NCI-H2196 treated with DMSO at 0.1 percent for 48 hours (cell line): ENCODE data around the gene PCSK9.

Experiments
- DNase-seq: peaks from one replicate; lab custom pipeline; 2025; ENCODE audit not compliant: unreplicated experiment; lab: John Stamatoyannopoulos, UW

PCSK9 gene

GRCh38 chr1:55043011-55043410, 3.7 kb downstream of the PCSK9 start:
- DNase-seq = no peak

- DNase-seq = no peak
Measured at GRCh38 chr1:55043726-55044125, 4.4 kb downstream of the PCSK9 start.

- no peak for DNase-seq
Measured at GRCh38 chr1:55044617-55045397, 5.5 kb downstream of the PCSK9 start.

GRCh38 chr1:55045430-55045829, 6.1 kb downstream of the PCSK9 start:
- DNase-seq = no peak

GRCh38 chr1:55046871-55047270, 7.5 kb downstream of the PCSK9 start:
- DNase-seq = no peak

GRCh38 chr1:55047611-55048010, 8.3 kb downstream of the PCSK9 start:
- no peak for DNase-seq

GRCh38 chr1:55048453-55049270, 9.3 kb downstream of the PCSK9 start:
- no peak for DNase-seq

- DNase-seq = no peak
Measured at GRCh38 chr1:55049271-55049913, 10.0 kb downstream of the PCSK9 start.

GRCh38 chr1:55049914-55050278, 10.5 kb downstream of the PCSK9 start:
- DNase-seq = peak; percentile 45

GRCh38 chr1:55050283-55050682, 10.9 kb downstream of the PCSK9 start:
- peak; percentile 11 for DNase-seq

- no peak for DNase-seq
Measured at GRCh38 chr1:55051169-55051568, 11.8 kb downstream of the PCSK9 start.

- no peak for DNase-seq
Measured at GRCh38 chr1:55051621-55052020, 12.3 kb downstream of the PCSK9 start.

GRCh38 chr1:55052221-55053142, 13.1 kb downstream of the PCSK9 start:
- no peak for DNase-seq

- no peak for DNase-seq
Measured at GRCh38 chr1:55053265-55053954, 14.1 kb downstream of the PCSK9 start.

- no peak for DNase-seq
Measured at GRCh38 chr1:55054396-55054795, 15.0 kb downstream of the PCSK9 start.

- DNase-seq = no peak
Measured at GRCh38 chr1:55055084-55055882, 15.9 kb downstream of the PCSK9 start.

GRCh38 chr1:55055951-55056631, 16.7 kb downstream of the PCSK9 start:
- DNase-seq = no peak

- no peak for DNase-seq
Measured at GRCh38 chr1:55056632-55056992, 17.3 kb downstream of the PCSK9 start.
